Subcutaneous abdominal adipose tissue (tissue), 5 donors: ENCODE data around the gene ERC1.
A peak's percentile ranks its signal among the peaks of the same experiment; 100 is the strongest.

Source experiments
- H3K27ac ChIP-seq: one replicate; pipeline ENCODE4 v1.7.0; 2013; ENCODE audit warnings: low read depth, mild to moderate bottlenecking, inconsistent platforms, low read length, moderate library complexity
- H3K27me3 ChIP-seq, 5 donors: one replicate each; pipeline ENCODE4 v1.7.0; 2013; ENCODE audit warnings: low read length in 5 of 5, inconsistent platforms in 1 of 5; ENCODE audit not compliant: control insufficient read depth in 5 of 5, insufficient read depth in 4 of 5
- H3K36me3 ChIP-seq, 5 donors: one replicate each; pipeline ENCODE4 v1.7.0; 2013; ENCODE audit warnings: low read length in 5 of 5; ENCODE audit not compliant: control insufficient read depth in 5 of 5, insufficient read depth in 5 of 5
- H3K4me1 ChIP-seq, 5 donors: one replicate each; pipeline ENCODE4 v1.7.0; 2013; ENCODE audit warnings: low read length in 5 of 5, mild to moderate bottlenecking in 3 of 5, moderate library complexity in 1 of 5; ENCODE audit not compliant: control insufficient read depth in 5 of 5, insufficient read depth in 5 of 5
- H3K4me3 ChIP-seq, 5 donors: one replicate each; pipeline ENCODE4 v1.7.0; 2013; ENCODE audit warnings: low read length in 5 of 5, low read depth in 1 of 5
- H3K9ac ChIP-seq, 5 donors: one replicate each; pipeline ENCODE4 v1.7.0; 2013; ENCODE audit warnings: low read length in 5 of 5, mild to moderate bottlenecking in 4 of 5, moderate library complexity in 3 of 5
- H3K9me3 ChIP-seq, 5 donors: one replicate each; pipeline ENCODE4 v1.7.0; 2013; ENCODE audit warnings: low read length in 5 of 5; ENCODE audit not compliant: control insufficient read depth in 5 of 5
- donor health status: healthy.
- donor health status: healthy.
- donor health status: healthy.
- donor health status: healthy.
- donor health status: healthy.

The ERC1 gene

DNA sequence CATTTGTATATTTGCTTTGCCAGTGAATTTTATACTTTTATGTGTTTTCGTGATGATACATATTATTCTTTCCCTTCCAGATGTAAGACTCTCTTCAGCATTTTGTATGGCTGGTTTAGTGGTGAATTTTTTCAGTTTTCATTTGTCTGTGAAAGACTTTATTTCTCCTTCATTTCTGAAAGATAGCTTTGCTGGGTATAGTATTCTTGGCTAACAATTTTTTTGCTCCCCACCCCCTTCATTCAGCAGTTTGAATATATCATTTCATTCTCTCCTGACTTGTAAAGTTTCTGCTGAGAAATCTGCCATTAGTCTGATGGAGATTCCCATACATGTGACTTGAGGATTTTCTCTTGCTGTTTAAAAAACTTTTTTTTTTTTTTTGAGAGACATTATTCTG, 72.8 kb downstream of the ERC1 start:
- Histone ChIP-seq H3K4me1 (peaks cover 0 to 4% (median 0%) of the 10 kb centered on the region in 5 donors), H3K4me3 (no peak overlapping the region), H3K9ac (no peak overlapping the region), H3K9me3 (peaks cover 3 to 19% (median 11%) of the 10 kb centered on the region in 5 donors), H3K36me3 (no peaks in the 10 kb centered on the region), H3K27me3 (no peaks in the 10 kb centered on the region), H3K27ac (no peak overlapping the region)

GRCh38 chr12:1064317-1064716, 73.3 kb downstream of the ERC1 start:
- H3K9ac ChIP-seq, result no peak overlapping the region
- no peaks in the 10 kb centered on the region for H3K27me3 ChIP-seq
- no peaks in the 10 kb centered on the region for H3K36me3 ChIP-seq
- H3K9me3 ChIP-seq, result peaks cover 3 to 18% (median 11%) of the 10 kb centered on the region in 5 donors
- peaks cover 0 to 1% (median 0%) of the 10 kb centered on the region in 5 donors for H3K4me1 ChIP-seq
- H3K27ac ChIP-seq, result no peak overlapping the region
- H3K4me3 ChIP-seq, result no peak overlapping the region

- Histone ChIP-seq H3K4me3 (no peak overlapping the region), H3K36me3 (no peaks in the 10 kb centered on the region), H3K27me3 (no peaks in the 10 kb centered on the region), H3K9me3 (peaks cover 3 to 18% (median 11%) of the 10 kb centered on the region in 5 donors), H3K27ac (no peak overlapping the region), H3K4me1 (no peaks in the 10 kb centered on the region), H3K9ac (no peak overlapping the region)
Observed at GRCh38 chr12:1065629-1066028, 74.6 kb downstream of the ERC1 start.

DNA sequence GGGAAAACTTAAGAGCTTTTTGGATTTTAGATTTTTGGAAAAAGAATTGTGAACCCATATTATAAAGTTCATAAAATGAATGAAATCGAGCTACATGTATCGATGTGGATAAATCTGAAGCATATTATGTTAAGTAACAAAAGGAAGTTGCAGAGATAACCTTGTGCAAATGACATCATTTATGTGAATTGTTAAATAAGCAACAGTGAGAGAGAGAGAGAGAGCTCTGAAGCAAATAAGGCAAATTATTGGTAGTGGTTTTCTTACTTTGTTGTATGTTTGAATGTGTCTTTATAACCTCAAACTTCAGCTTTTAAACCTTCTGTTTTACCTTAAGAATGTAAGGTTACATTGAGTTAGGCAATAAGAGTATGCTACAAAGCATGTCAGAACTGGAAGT, 78.8 kb downstream of the ERC1 start:
- Histone ChIP-seq H3K36me3 (no peaks in the 10 kb centered on the region), H3K27me3 (no peaks in the 10 kb centered on the region), H3K9me3 (no peaks in the 10 kb centered on the region), H3K9ac (no peak overlapping the region), H3K4me3 (no peak overlapping the region), H3K4me1 (no peaks in the 10 kb centered on the region), H3K27ac (no peak overlapping the region)

GRCh38 chr12:1071182-1071581, 80.2 kb downstream of the ERC1 start:
- Histone ChIP-seq H3K9ac (no peak overlapping the region), H3K36me3 (no peaks in the 10 kb centered on the region), H3K9me3 (no peaks in the 10 kb centered on the region), H3K4me1 (peaks cover 0 to 5% (median 0%) of the 10 kb centered on the region in 5 donors), H3K4me3 (no peak overlapping the region), H3K27ac (no peak overlapping the region), H3K27me3 (no peaks in the 10 kb centered on the region)

DNA sequence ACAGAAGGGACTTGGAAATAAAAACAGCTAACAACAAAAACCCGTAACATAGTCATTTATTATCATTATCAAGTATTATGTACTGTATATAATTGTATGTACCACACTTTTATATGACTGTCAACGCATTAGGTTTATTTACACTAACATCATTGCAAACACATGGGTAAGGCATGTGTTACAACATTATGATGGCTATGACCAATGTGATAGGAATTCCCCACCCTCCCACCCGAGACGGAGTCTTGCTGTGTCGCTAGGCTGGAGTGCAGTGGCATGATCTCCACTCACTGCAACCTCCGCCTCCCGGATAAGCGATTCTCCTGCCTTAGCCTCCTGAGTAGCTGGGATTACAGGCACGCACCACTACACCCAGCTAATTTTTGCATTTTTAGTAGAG, 82.6 kb downstream of the ERC1 start:
- Histone ChIP-seq H3K4me1 (peaks cover 0 to 17% (median 9%) of the 10 kb centered on the region in 5 donors), H3K27me3 (no peaks in the 10 kb centered on the region), H3K36me3 (no peaks in the 10 kb centered on the region), H3K9ac (no peak overlapping the region), H3K27ac (no peak overlapping the region), H3K4me3 (no peak overlapping the region), H3K9me3 (no peaks in the 10 kb centered on the region)

DNA sequence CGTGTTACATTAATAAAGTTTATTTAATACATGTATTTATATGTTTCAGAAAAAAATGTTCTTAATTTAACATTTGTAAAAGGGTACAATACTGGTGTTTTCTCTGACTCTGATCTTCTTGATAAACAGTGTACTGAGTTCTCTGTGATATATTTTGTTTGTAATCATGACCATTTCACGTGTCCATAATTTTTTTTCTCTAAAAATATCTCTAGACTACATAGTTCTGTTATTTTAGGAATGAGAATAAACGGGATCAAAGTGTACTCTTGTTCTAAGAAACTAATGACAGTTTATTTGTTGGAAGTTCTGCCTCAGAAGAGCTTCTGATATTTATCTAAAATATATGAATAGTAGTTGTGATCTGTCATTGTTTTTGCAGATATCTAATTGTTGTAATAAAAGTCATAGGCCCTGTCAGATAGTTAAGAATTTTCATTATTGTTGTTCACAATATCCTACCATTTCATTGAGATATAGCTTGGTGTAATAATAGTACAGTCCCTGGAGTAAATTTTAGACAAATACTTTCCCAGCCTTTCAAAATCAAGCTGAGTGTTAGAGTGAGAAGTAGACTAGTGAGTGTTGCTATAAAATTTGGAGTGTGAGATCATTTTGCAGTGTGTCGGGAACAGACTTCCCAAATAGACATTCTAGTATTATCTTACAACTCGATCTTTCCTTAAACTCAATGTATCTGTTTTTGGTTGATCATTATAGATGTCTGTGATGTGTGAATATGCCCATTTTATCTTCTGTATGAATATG, 86.2 kb downstream of the ERC1 start:
- no peak overlapping the region for H3K27ac ChIP-seq
- no peaks in the 10 kb centered on the region for H3K36me3 ChIP-seq
- peaks cover 0 to 17% (median 9%) of the 10 kb centered on the region in 5 donors for H3K4me1 ChIP-seq
- H3K27me3 ChIP-seq, result no peaks in the 10 kb centered on the region
- H3K9me3 ChIP-seq, result no peaks in the 10 kb centered on the region
- H3K4me3 ChIP-seq, result no peak overlapping the region
- no peak overlapping the region for H3K9ac ChIP-seq

GRCh38 chr12:1078002-1078401, 87.0 kb downstream of the ERC1 start:
- no peaks in the 10 kb centered on the region for H3K9me3 ChIP-seq
- no peak overlapping the region for H3K27ac ChIP-seq
- peak overlapping the region in 1 of 5 donors; percentile 35 for H3K9ac ChIP-seq

DNA sequence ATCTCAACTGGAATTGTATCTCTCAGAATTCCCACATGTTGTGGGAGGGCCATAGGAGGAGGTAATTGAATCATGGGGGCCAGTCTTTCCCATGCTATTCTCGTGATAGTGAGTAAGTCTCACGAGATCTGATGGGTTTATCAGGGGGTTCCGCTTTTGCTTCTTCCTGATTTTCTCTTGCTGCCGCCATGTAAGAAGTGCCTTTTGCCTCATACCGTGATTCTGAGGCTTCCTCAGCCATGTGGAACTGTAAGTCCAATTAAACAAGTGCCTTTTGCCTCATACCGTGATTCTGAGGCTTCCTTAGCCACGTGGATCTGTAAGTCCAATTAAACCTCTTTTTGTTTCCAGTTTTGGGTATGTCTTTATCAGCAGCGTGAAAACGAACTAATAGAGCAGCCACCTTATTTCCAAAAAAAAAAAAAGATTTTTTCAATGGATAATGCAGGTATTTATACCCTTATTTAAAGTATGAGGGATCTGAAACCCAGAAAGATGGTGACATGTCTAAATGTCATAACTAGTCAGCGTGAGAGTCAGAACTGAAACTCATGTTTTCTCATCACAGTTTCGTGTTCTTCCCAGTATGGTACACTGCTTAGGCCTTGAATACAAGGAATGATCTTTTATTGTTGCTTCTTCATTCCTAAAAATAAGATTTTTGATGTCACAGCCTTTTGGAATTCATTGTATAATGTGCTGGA, 89.6 kb downstream of the ERC1 start:
- H3K4me3 ChIP-seq, result no peak overlapping the region
- no peaks in the 10 kb centered on the region for H3K36me3 ChIP-seq
- no peak overlapping the region for H3K27ac ChIP-seq
- peaks cover 0 to 21% (median 8%) of the 10 kb centered on the region in 5 donors for H3K4me1 ChIP-seq
- no peaks in the 10 kb centered on the region for H3K27me3 ChIP-seq
- no peaks in the 10 kb centered on the region for H3K9me3 ChIP-seq
- H3K9ac ChIP-seq, result no peak overlapping the region

More at GRCh38 chr12:1078002-1078401, 87.0 kb downstream of the ERC1 start:
- no peaks in the 10 kb centered on the region for H3K36me3 ChIP-seq
- H3K4me3 ChIP-seq, result no peak overlapping the region
- H3K27me3 ChIP-seq, result no peaks in the 10 kb centered on the region
- peaks cover 0 to 17% (median 9%) of the 10 kb centered on the region in 5 donors for H3K4me1 ChIP-seq

DNA sequence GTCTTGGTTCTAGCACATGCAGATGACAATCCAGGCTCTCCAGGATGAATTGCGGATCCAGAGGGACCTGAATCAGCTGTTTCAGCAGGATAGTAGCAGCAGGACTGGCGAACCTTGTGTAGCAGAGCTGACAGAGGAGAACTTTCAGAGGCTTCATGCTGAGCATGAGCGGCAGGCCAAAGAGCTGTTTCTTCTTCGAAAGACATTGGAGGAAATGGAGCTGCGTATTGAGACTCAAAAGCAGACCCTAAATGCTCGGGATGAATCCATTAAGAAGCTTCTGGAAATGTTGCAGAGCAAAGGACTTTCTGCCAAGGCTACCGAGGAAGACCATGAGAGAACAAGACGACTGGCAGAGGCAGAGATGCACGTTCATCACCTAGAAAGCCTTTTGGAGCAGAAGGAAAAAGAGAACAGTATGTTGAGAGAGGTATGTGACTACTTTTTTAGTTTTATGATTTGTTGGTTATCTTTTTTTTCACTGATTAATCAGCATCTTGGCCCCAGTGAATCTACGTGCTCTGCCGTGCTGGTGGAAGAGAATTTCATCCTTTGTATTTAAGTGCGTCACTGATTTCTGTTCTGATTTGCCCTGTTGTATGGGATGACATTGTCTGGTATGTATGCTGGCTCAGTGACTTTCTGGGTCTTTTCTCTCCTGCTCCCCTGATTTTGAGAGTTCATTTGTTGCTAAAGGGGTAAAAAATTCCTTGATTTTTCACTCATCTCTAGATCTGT, 92.3 kb downstream of the ERC1 start:
- Histone ChIP-seq H3K4me3 (peak overlapping the region in 1 of 5 donors; percentile 10), H3K27ac (no peak overlapping the region), H3K4me1 (peaks cover 0 to 6% (median 0%) of the 10 kb centered on the region in 5 donors), H3K36me3 (no peaks in the 10 kb centered on the region), H3K9me3 (no peaks in the 10 kb centered on the region), H3K27me3 (no peaks in the 10 kb centered on the region), H3K9ac (peak overlapping the region in 1 of 5 donors; percentile 38)
